Kidney (tissue), 14 donors: Measurements from ENCODE around the gene ABLIM1. TPM values are rescaled to one million over a fixed set of nuclear protein-coding genes. Genes with fewer than 3 reads are reported as not detected.

Experiments used
- DNase-seq, 5 donors: peaks; one replicate each; pipeline ENCODE4 v3.0.0-alpha.2; 2013 to 2020
- FAIRE-seq: peaks from 2 replicates; lab custom pipeline; 2012; peaks lifted over from hg19 to GRCh38; lab: Jason Lieb, UNC
- H3K27ac ChIP-seq, 2 donors: one replicate each; pipeline ENCODE4 v1.7.0; 2013; ENCODE audit warnings: low read depth in 2 of 2, low read length in 2 of 2, inconsistent platforms in 1 of 2
- H3K27me3 ChIP-seq: one replicate; pipeline ENCODE4 v1.7.1; 2013; ENCODE audit warnings: low read length, inconsistent platforms; ENCODE audit not compliant: control insufficient read depth, insufficient read depth
- H3K36me3 ChIP-seq, 3 donors: one replicate each; pipeline versions ENCODE4 v1.7.0 to v1.7.1; 2013; ENCODE audit warnings: low read length in 3 of 3, control low read depth in 1 of 3, inconsistent platforms in 1 of 3; ENCODE audit not compliant: insufficient read depth in 3 of 3, control insufficient read depth in 2 of 3
- H3K4me1 ChIP-seq, 3 donors: one replicate each; pipeline versions ENCODE4 v1.7.0 to v1.7.1; 2013; ENCODE audit warnings: low read length in 3 of 3, inconsistent platforms in 1 of 3, low read depth in 1 of 3; ENCODE audit not compliant: control insufficient read depth in 2 of 3, insufficient read depth in 2 of 3
- H3K4me3 ChIP-seq, 3 donors: one replicate each; pipeline versions ENCODE4 v1.7.0 to v1.8.1; 2013; ENCODE audit warnings: low read length in 3 of 3, control low read depth in 1 of 3, inconsistent platforms in 1 of 3
- H3K9ac ChIP-seq, 3 donors: one replicate each; pipeline versions ENCODE4 v1.7.0 to v1.7.1; 2013; ENCODE audit warnings: low read length in 3 of 3, control low read depth in 1 of 3, inconsistent platforms in 1 of 3
- H3K9me3 ChIP-seq, 3 donors: one replicate each; pipeline versions ENCODE4 v1.7.0 to v1.7.1; 2013; ENCODE audit warnings: low read length in 3 of 3, control low read depth in 1 of 3, inconsistent platforms in 1 of 3; ENCODE audit not compliant: control insufficient read depth in 2 of 3, insufficient read depth in 1 of 3
- CTCF ChIP-seq: IDR thresholded peaks from 3 replicates; pipeline ENCODE4 v1.5.1; 2012; ENCODE audit warnings: mild to moderate bottlenecking, moderate library complexity, borderline replicate concordance; ENCODE audit not compliant: insufficient read depth; ENCODE audit errors: extremely low read depth
- intact Hi-C: fragments of 100-400 bp; cut with DNase I; formaldehyde crosslinking; loops from one replicate; pipeline ENCODE4 v1.11.1; 2022
- polyA plus RNA-seq: library from polyadenylated mRNA; stranded (reverse); fragments of 350-450 nt; fragmentation: Illumina TruSeq; extraction: RNeasy Lipid Tissue Mini Kit (QIAGEN cat#74804); gene quantifications from one replicate; pipeline ENCODE4 v1.2.3, GENCODE V29; 2014; ENCODE audit warnings: low read depth, low replicate concordance; ENCODE audit not compliant: insufficient read depth
- total RNA-seq: library from RNA; stranded (reverse); fragmentation: NEBNext Ultra II Directional; extraction: Animal tissue kit (Norgen Biotek cat#: 25700); gene quantifications from one replicate; pipeline ENCODE4 v1.2.1, GENCODE V29; 2021
- donor health status: control.
- donor health status: control.
- donor health status: control.
- donor health status: control.
- donor health status: control.
- donor health status: DM: yes; HTN: yes; CAD: no.
- donor health status: Normal renal cell carcinoma (clear cell type).

The ABLIM1 gene
- total and polyA plus RNA-seq, 2 donors from 2014 or later = 32.3 to 158 TPM

DNA sequence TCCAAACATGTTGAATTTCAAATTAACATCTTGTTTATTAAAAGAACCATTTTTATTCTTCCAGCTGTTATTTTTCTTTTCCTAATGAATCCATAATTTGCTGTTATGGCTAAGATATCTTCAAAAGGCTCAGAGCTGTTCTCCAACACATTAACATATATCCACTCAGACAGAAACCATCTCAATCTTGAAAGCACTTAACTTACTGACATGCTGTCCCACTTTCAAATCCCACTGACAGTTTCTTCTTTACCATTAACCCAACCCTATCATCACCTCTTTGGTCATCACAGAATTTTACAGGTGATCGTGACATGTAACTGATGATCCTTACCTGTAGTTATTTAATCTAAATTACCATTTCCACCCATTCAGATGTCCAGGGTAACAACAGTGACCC, 178.2 kb downstream of the ABLIM1 start:
- FAIRE-seq = peak; percentile 30
- Histone ChIP-seq H3K9ac (no peak overlapping the region), H3K4me3 (no peak overlapping the region), H3K27me3 (no peaks in the 10 kb centered on the region), H3K27ac (no peak overlapping the region), H3K4me1 (peaks cover 0 to 3% (median 3%) of the 10 kb centered on the region in 3 donors), H3K36me3 (peaks cover 0 to 3% (median 0%) of the 10 kb centered on the region in 3 donors), H3K9me3 (no peaks in the 10 kb centered on the region)
- intact Hi-C loops = no loop called here
- no peak for TF ChIP-seq CTCF
- DNase-seq = no peak

- peaks cover 0 to 3% (median 0%) of the 10 kb centered on the region in 3 donors for H3K36me3 ChIP-seq
- H3K27me3 ChIP-seq = no peaks in the 10 kb centered on the region
- no peak overlapping the region for H3K4me3 ChIP-seq
- DNase-seq (peak in 1 of 5 donors; percentile 55), FAIRE-seq (no peak)
- TF ChIP-seq CTCF = no peak
- no peak overlapping the region for H3K9ac ChIP-seq
- no peak overlapping the region for H3K27ac ChIP-seq
- no peaks in the 10 kb centered on the region for H3K9me3 ChIP-seq
- peaks cover 0 to 3% (median 3%) of the 10 kb centered on the region in 3 donors for H3K4me1 ChIP-seq
- intact Hi-C loops = no loop called here
These were observed 178.8 kb downstream of the ABLIM1 start for GRCh38 chr10:114479307-114479706.

DNA sequence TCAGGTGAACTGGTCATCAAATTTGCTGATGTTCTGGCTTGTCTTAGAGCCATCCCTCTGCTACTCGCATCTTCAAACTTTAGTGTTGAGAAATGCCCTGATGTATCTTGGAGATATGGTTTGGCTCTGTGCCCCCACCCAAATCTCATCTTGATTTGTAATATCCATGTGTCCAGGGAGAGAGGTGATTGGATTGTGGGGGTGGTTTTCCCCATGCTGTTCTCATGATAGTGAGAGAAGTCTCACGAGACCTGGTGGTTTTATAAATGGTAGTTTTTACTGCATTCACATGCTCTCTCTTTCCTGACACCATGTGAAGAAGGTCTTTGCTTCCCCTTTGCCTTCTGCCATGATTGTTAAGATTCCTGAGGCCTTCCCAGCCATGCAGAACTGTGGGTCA, 179.8 kb downstream of the ABLIM1 start:
- H3K4me1 ChIP-seq = peaks cover 0 to 3% (median 3%) of the 10 kb centered on the region in 3 donors
- peaks cover 0 to 3% (median 0%) of the 10 kb centered on the region in 3 donors for H3K36me3 ChIP-seq
- no peaks in the 10 kb centered on the region for H3K27me3 ChIP-seq
- no peak for DNase-seq
- no peak overlapping the region for H3K27ac ChIP-seq
- intact Hi-C loops = no loop called here
- no peaks in the 10 kb centered on the region for H3K9me3 ChIP-seq
- no peak overlapping the region for H3K9ac ChIP-seq
- FAIRE-seq = no peak
- TF ChIP-seq CTCF = no peak
- H3K4me3 ChIP-seq = no peak overlapping the region

DNA sequence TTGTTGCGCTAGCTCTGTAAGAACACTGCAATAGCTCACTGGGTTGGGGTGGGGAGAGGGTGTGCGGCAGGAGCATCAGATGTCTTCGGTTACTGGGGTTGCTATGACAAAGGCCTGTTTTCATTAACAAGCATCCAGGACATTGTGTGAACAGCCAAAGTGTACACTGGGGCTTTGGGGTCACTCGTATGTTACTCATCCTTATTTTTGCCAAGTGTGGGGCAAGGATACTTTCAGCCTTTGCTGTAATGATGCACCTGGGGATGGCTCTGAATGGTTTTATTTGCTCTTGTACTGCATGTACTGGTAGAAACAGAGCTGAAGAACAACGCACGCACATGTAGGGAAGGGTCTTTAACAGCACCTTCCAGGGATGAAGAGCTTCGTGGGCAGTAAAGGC, 180.8 kb downstream of the ABLIM1 start:
- intact Hi-C loops = no loop called here
- Histone ChIP-seq H3K9ac (no peak overlapping the region), H3K36me3 (peaks cover 0 to 3% (median 0%) of the 10 kb centered on the region in 3 donors), H3K4me3 (no peak overlapping the region), H3K4me1 (peaks cover 5 to 10% (median 8%) of the 10 kb centered on the region in 3 donors), H3K27me3 (no peaks in the 10 kb centered on the region), H3K27ac (no peak overlapping the region), H3K9me3 (no peaks in the 10 kb centered on the region)
- FAIRE-seq = no peak
- no peak for TF ChIP-seq CTCF
- DNase-seq = peak in 3 of 5 donors; percentile 46 to 50 (median 50)
